Endothelial cell (in vitro differentiated cells): ENCODE results near the gene RARS1. TPM values are rescaled to one million over a fixed set of nuclear protein-coding genes. Genes with fewer than 3 reads are reported as not detected.

Experiments used
- DNase-seq: peaks from one replicate; pipeline ENCODE4 v3.0.0; 2021; ENCODE audit warnings: low spot score
- H3K27ac Mint-ChIP-seq: one replicate; pipeline ENCODE4 v1.8.0; 2021; ENCODE audit warnings: mixed read lengths, inconsistent platforms; ENCODE audit not compliant: unreplicated experiment
- H3K27me3 Mint-ChIP-seq: one replicate; pipeline ENCODE4 v1.8.0; 2021; ENCODE audit warnings: mild to moderate bottlenecking, moderate library complexity, mixed read lengths, inconsistent platforms; ENCODE audit not compliant: unreplicated experiment
- H3K36me3 Mint-ChIP-seq: one replicate; pipeline ENCODE4 v1.8.0; 2021; ENCODE audit warnings: mild to moderate bottlenecking, low read depth, mixed read lengths, inconsistent platforms; ENCODE audit not compliant: unreplicated experiment
- H3K4me1 Mint-ChIP-seq: one replicate; pipeline ENCODE4 v1.8.0; 2021; ENCODE audit warnings: mild to moderate bottlenecking, mixed read lengths, inconsistent platforms; ENCODE audit not compliant: unreplicated experiment
- H3K4me3 Mint-ChIP-seq: one replicate; pipeline ENCODE4 v1.8.0; 2021; ENCODE audit warnings: mild to moderate bottlenecking, mixed read lengths, inconsistent platforms; ENCODE audit not compliant: unreplicated experiment
- H3K9me3 Mint-ChIP-seq: one replicate; pipeline ENCODE4 v1.8.0; 2021; ENCODE audit warnings: mixed read lengths, inconsistent platforms; ENCODE audit not compliant: unreplicated experiment
- CTCF ChIP-seq: fragments of 200-600 bp; sonication (generic); IDR thresholded peaks from one replicate; pipeline ENCODE4 v1.5.0; 2021; ENCODE audit warnings: antibody characterized with exemption; ENCODE audit not compliant: unreplicated experiment
- total RNA-seq: library from RNA; stranded (reverse); fragmentation: NEBNext Ultra II Directional; extraction: Animal tissue kit (Norgen Biotek cat#: 25700); gene quantifications from one replicate; pipeline ENCODE4 v1.2.1, GENCODE V29; 2021; ENCODE audit not compliant: unreplicated experiment

Gene RARS1
- total RNA-seq, 1 donor from 2014 or later: 88.5 TPM

GRCh38 chr5:168457542-168457941, 28.7 kb upstream of the RARS1 start:
- H3K4me1 Mint-ChIP-seq: no peaks in the 10 kb centered on the region
- TF ChIP-seq CTCF: no peak
- H3K4me3 Mint-ChIP-seq: no peak overlapping the region
- H3K27ac Mint-ChIP-seq: no peak overlapping the region
- DNase-seq: no peak
- no peaks in the 10 kb centered on the region for H3K36me3 Mint-ChIP-seq
- H3K27me3 Mint-ChIP-seq: peaks cover 3% of the 10 kb centered on the region
- H3K9me3 Mint-ChIP-seq: no peaks in the 10 kb centered on the region

DNA sequence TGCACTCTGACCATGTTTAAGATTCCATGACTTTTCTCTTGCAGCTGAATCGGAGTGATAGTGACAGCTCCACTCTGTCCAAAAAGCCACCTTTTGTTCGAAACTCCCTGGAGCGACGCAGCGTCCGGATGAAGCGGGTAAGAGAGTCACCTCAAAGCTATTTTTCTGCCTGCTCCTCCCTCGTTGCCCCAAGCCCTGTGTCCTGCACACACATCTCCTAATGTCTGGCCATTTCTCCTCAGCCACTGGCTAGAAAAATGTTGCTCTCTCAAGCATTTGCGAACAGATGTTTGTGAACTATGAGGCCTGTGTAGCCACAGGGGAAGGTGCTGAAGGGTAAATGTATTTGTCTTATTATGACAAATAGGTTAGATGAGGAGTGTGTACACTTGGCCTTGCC, 25.7 kb upstream of the RARS1 start:
- DNase-seq: no peak
- no peaks in the 10 kb centered on the region for H3K36me3 Mint-ChIP-seq
- no peaks in the 10 kb centered on the region for H3K9me3 Mint-ChIP-seq
- H3K4me1 Mint-ChIP-seq: peaks cover 3% of the 10 kb centered on the region
- no peak overlapping the region for H3K27ac Mint-ChIP-seq
- no peak overlapping the region for H3K4me3 Mint-ChIP-seq
- peaks cover 3% of the 10 kb centered on the region for H3K27me3 Mint-ChIP-seq
- no peak for TF ChIP-seq CTCF

GRCh38 chr5:168463081-168463480, 23.2 kb upstream of the RARS1 start:
- H3K27ac Mint-ChIP-seq: no peak overlapping the region
- DNase-seq: no peak
- H3K36me3 Mint-ChIP-seq: no peaks in the 10 kb centered on the region
- peaks cover 3% of the 10 kb centered on the region for H3K4me1 Mint-ChIP-seq
- peaks cover 3% of the 10 kb centered on the region for H3K27me3 Mint-ChIP-seq
- H3K4me3 Mint-ChIP-seq: no peak overlapping the region
- H3K9me3 Mint-ChIP-seq: no peaks in the 10 kb centered on the region
- no peak for TF ChIP-seq CTCF

DNA sequence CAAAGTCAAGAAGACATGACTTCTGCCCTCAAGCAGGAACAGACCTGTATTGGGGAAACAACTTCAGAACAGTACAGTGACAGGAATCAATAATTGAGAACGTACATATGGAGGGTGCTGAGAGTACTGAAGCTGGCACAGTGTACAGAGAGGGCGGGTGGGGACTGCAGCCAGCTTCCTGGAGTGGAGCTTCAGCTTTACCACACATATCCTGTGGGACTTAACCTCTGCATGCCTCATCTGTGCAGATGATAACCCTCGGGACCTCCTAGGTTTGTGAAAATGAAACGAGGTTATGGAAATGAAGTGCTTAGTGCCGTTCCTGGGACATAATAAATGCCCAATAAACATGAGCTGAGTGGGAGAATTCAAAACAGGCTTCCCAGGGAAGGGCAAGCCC, 22.1 kb upstream of the RARS1 start:
- no peaks in the 10 kb centered on the region for H3K9me3 Mint-ChIP-seq
- H3K36me3 Mint-ChIP-seq: no peaks in the 10 kb centered on the region
- DNase-seq: no peak
- no peak overlapping the region for H3K4me3 Mint-ChIP-seq
- H3K27ac Mint-ChIP-seq: no peak overlapping the region
- H3K27me3 Mint-ChIP-seq: peaks cover 3% of the 10 kb centered on the region
- no peak for TF ChIP-seq CTCF
- peaks cover 3% of the 10 kb centered on the region for H3K4me1 Mint-ChIP-seq

GRCh38 chr5:168464641-168465040, 21.6 kb upstream of the RARS1 start:
- Mint-ChIP-seq H3K27me3 (peaks cover 3% of the 10 kb centered on the region), H3K9me3 (no peaks in the 10 kb centered on the region), H3K4me1 (peaks cover 3% of the 10 kb centered on the region), H3K36me3 (no peaks in the 10 kb centered on the region), H3K27ac (no peak overlapping the region), H3K4me3 (no peak overlapping the region)
- no peak for DNase-seq
- TF ChIP-seq CTCF: no peak
